Activated T-helper 1 cell treated with anti-CD3 and anti-CD28 coated beads, Interleukin-2, amount 50 U/mL, for 16 hours (primary cell): Measurements from ENCODE around the gene SPATA31A5.
"Not testable (repeated sequence)": the region's sequence is repeated elsewhere in the genome, so short reads cannot be mapped to it uniquely, and the experiment has no call there.

Source experiments
- DNase-seq, 2 donors: peaks; one replicate each; pipeline ENCODE4 v3.0.0-alpha.2; 2020; ENCODE audit warnings: low read depth in 1 of 2, low spot score in 1 of 2

SPATA31A5 gene

DNA sequence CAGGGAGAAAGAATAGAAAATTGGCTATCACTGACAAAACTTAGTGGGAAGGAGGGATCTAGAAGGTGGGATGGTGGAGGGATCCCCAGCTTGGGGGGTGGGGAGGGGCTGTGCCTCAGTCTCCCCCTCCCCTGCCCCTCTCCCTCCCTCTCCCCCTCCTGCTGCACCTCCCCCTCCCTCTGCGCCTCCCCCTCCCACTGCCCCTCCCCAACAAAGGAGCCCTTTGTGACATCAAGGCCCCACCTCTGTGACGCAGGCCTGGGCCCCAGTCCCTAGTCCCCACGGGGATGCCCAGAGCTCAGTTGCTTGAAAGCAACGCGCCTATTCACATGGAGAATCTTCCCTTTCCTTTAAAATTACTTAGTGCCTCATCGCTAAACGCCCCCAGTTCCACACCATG, at the start of gene SPATA31A5:
Gene SPATA31A5, plus strand, starts transcription at position 301 of the 400 bp plus-strand sequence. Its CDS starts 29 bp downstream, at position 330.
- DNase-seq = not testable (repeated sequence)

DNA sequence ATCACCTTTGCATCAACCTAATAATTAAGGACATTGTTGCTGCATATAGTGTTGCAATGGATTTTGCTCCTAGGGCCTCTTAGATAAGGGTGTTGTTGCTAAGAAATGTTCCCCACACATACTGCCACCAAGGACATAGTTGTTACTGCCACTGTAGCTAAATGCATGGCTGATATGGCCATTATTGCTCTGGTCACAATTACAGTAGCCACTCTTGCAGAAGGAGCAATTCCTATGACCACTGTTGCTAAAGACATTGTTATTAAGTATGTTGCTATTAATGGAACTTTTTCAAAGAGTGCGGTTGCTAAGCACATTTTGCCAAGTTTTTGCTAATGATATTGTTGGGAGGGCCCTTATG, 48.8 kb downstream of the SPATA31A5 start:
- DNase-seq = not testable (repeated sequence)

GRCh38 chr9:60966382-60966781, 52.2 kb downstream of the SPATA31A5 start:
- not testable (repeated sequence) for DNase-seq
